ENCODE data around the gene ELAVL3. TPM values are rescaled to one million over a fixed set of nuclear protein-coding genes. Genes with fewer than 3 reads are reported as not detected.
"Not testable (repeated sequence)": the region's sequence is repeated elsewhere in the genome, so short reads cannot be mapped to it uniquely, and the experiment has no call there.

Gene ELAVL3
- total RNA-seq, 4 donors from 2014 or later: 0.95 TPM; not detected in 3

DNA sequence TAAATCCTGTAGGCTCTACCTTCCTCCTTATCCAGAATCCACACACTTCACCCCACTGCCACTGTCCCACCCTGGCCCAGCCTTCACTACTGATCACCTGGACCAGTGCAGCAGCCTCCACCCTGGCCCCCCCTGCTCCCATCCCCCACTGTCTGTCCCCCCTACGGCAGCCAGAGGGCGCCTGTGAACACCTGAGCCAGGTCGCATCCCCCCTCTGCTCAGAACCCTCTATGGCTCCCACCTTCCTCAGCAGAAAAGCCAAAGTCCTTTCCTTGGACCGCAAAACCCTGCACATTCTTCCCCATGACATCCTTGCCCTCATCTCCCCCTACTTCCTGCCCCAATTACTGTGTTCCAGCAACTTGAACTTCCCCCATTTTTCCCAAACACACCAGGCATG lies 20.6 kb downstream of the ELAVL3 start:
- Histone ChIP-seq H3K9me3 (no peaks in the 10 kb centered on the region), H3K36me3 (no peaks in the 10 kb centered on the region), H3K4me1 (no peaks in the 10 kb centered on the region), H3K4me3 (no peak overlapping the region), H3K27ac (no peak overlapping the region), H3K27me3 (no peaks in the 10 kb centered on the region)
- DNase-seq: no peak
- TF ChIP-seq, protein P1, sequence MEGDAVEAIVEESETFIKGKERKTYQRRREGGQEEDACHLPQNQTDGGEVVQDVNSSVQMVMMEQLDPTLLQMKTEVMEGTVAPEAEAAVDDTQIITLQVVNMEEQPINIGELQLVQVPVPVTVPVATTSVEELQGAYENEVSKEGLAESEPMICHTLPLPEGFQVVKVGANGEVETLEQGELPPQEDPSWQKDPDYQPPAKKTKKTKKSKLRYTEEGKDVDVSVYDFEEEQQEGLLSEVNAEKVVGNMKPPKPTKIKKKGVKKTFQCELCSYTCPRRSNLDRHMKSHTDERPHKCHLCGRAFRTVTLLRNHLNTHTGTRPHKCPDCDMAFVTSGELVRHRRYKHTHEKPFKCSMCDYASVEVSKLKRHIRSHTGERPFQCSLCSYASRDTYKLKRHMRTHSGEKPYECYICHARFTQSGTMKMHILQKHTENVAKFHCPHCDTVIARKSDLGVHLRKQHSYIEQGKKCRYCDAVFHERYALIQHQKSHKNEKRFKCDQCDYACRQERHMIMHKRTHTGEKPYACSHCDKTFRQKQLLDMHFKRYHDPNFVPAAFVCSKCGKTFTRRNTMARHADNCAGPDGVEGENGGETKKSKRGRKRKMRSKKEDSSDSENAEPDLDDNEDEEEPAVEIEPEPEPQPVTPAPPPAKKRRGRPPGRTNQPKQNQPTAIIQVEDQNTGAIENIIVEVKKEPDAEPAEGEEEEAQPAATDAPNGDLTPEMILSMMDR (IDR thresholded peaks at IDR 0.05): peak in 1 of 6 experiments; percentile 15
- no peak for TF ChIP-seq POLR2A (IDR thresholded peaks at IDR 0.05)

DNA sequence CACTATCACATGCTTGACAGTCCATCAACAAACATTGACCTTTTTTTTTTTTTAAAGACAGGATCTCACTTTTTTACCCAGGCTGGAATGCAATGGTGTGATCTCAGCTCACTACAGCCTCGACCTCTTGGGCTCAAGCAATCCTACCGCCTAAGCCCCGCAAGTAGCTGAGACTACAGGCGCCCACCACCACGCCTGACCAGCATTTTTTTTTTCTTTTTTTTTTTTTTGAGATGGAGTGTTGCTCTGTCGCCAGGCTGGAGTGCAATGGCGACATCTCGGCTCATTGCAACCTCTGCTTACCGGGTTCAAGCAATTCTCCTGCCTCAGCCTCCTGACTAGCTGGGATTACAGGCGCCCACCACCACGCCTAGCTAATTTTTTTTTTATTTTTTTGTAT lies 21.9 kb downstream of the ELAVL3 start:
- H3K9me3 ChIP-seq, H3K4me1 ChIP-seq, H3K27ac ChIP-seq, DNase-seq, H3K36me3 ChIP-seq, H3K27me3 ChIP-seq, H3K4me3 ChIP-seq: not testable (repeated sequence)

DNA sequence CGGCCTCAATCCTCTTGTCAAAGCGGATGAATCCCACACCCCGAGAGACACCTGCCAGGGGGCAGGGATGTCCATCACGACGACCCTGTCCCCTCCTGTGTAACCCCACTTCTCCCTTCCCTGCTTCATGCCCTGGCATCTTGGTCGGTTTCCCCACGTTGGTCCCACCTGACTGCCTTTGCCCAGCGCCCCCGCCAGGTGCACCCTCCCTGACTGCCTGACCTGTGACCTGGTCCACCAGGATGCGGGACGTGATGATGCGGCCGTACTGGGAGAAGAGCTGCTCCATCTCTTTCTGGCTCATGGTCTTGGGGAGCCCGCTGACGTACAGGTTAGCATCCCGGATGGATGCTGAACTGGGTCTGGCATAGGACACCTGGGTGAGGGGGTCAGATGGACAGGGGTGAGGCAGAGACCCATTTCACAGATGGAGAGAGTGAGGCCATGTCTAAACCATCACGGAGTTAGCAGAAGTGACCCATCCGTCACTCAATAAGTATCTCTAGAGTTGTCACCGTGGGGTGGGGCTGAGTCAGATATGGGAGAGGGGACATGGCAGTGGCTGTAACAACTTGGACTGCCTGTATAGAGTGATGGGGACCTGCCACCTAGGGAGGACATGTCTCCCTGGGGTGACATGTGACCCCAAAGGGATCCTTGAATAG lies 22.5 kb downstream of the ELAVL3 start:
- H3K4me3 ChIP-seq: no peak overlapping the region
- TF ChIP-seq, protein P1 (IDR thresholded peaks at IDR 0.05): no peak
- no peak for TF ChIP-seq POLR2A (IDR thresholded peaks at IDR 0.05)
- no peaks in the 10 kb centered on the region for H3K4me1 ChIP-seq
- no peaks in the 10 kb centered on the region for H3K9me3 ChIP-seq
- no peaks in the 10 kb centered on the region for H3K36me3 ChIP-seq
- H3K27me3 ChIP-seq: no peaks in the 10 kb centered on the region
- DNase-seq: no peak
- H3K27ac ChIP-seq: no peak overlapping the region

DNA sequence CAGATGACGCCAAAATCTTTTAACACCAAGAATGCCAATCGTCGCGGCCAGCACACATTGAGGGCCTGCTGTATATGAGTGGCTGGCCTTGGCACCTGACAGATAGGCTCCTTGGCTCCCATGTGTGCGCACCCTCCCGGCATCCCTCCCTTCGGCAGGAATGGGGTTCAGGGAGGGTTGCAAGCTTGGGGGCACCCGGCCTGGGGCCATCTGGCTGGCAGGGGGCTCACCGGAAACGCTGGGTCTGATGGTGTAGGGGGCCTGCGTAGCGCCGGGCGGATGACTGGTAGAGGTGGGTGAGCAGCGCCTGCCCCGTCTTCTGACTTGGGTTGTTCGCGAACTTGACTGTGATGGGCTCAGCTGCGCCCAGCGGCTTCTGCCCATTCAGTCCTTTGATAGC lies 23.0 kb downstream of the ELAVL3 start:
- Histone ChIP-seq H3K4me1 (no peaks in the 10 kb centered on the region), H3K27ac (no peak overlapping the region), H3K27me3 (no peaks in the 10 kb centered on the region), H3K36me3 (no peaks in the 10 kb centered on the region), H3K9me3 (no peaks in the 10 kb centered on the region), H3K4me3 (no peak overlapping the region)
- TF ChIP-seq, protein P1 (IDR thresholded peaks at IDR 0.05): no peak
- TF ChIP-seq POLR2A (IDR thresholded peaks at IDR 0.05): no peak
- DNase-seq: no peak

DNA sequence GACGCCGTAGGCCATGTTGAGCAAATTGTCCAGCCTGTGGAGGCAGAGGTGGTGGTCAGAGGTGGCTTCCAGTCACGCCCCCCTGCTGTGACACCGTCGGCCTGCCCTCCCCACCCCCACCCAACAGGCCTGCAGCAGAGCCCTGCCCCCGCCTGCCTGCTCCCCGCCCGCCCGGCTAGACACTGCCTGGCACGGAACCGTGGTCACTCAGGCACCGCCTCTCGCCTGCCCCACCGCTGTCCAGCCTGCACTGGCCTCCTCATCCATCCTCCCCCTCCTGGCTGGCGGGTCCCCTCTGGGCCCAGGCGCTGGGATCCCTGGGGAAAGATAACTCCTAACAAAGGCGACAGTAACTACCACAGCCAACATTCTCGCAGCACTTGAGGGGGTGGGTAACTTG lies 23.7 kb downstream of the ELAVL3 start:
- H3K4me1 ChIP-seq: no peaks in the 10 kb centered on the region
- no peaks in the 10 kb centered on the region for H3K27me3 ChIP-seq
- no peak overlapping the region for H3K4me3 ChIP-seq
- H3K27ac ChIP-seq: no peak overlapping the region
- TF ChIP-seq, protein P1 (IDR thresholded peaks at IDR 0.05): no peak
- TF ChIP-seq POLR2A (IDR thresholded peaks at IDR 0.05): no peak
- H3K9me3 ChIP-seq: no peaks in the 10 kb centered on the region
- H3K36me3 ChIP-seq: no peaks in the 10 kb centered on the region
- no peak for DNase-seq

DNA sequence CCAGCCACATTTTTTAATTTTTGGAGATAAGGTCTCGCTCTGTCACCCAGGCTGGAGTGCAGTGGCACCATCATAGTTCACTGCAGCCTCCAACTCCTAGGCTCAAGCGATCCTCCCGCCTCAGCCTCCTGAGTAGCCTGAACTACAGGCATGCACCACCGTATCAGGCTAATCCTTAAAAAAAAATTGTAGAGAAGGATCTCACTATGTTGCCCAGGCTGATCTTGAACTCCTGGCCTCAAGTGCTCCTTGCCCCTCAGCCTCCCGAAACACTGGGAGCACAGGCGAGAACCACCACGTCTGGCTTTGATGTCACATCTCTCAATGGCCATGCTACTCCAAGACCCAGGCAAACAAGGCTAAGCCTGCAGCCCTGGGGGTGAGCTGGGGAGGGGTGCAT lies 24.2 kb downstream of the ELAVL3 start:
- DNase-seq: no peak
- Histone ChIP-seq H3K4me3 (no peak overlapping the region), H3K4me1 (no peaks in the 10 kb centered on the region), H3K9me3 (no peaks in the 10 kb centered on the region), H3K36me3 (no peaks in the 10 kb centered on the region), H3K27ac (no peak overlapping the region), H3K27me3 (no peaks in the 10 kb centered on the region)
- TF ChIP-seq, protein P1 (IDR thresholded peaks at IDR 0.05): no peak
- TF ChIP-seq POLR2A (IDR thresholded peaks at IDR 0.05): no peak

DNA sequence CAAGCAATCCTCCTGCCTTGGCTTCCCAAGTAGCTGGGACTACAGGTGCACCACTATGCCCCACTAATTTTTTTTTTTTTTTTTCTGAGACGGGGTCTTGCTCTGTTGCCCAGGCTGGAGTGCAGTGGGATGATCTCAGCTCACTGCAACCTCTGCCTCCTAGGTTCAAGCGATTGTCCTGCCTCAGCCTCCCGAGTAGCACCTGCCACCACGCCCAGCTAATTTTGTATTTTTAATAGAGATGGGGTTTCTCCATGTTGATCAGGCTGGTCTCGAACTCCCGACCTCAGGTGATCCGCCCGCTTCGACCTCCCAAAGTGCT lies 25.7 kb downstream of the ELAVL3 start:
- not testable (repeated sequence) for DNase-seq, H3K27me3 ChIP-seq, H3K4me1 ChIP-seq, H3K27ac ChIP-seq, H3K9me3 ChIP-seq, H3K4me3 ChIP-seq, H3K36me3 ChIP-seq

All from Peyer's patch (tissue), 4 donors.